ENCODE results near the gene RTF1. TPM values are rescaled to one million over a fixed set of nuclear protein-coding genes. Genes with fewer than 3 reads are reported as not detected.
A peak's percentile ranks its signal among the peaks of the same experiment; 100 is the strongest.

Gene RTF1
- total RNA-seq, 1 experiment from 2014 or later, result 49.5 TPM

DNA sequence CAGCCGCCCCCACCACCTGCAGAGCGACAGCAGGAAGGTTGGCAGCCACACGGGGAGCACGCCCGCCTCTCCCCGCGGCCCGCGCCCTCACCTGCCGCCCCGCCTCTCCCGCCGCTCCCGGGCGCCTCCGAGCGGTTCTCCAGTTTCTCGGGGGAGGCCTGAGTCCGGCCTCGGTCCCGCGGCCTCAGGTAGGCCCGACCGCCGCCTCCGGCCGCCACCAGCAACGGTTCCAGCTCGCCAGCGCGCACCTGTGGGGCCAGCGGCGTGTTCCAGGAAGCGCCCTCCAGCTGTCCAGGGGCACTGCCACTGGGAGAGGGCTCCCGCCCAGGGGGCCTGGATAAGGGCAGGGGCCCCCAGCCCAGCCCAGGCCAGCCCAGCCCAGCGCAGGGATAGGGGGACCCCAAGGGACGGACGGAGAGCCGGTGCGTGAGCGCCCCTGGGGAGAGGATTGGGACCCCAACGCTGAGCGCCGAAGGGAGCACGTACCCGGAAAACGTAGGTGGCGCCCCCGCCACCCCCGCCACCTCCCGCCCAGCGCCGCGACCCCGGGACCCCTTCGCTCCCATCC, 94.5 kb downstream of the RTF1 start:
- Histone ChIP-seq H3K9ac (ENCODE audit: extremely low read depth, insufficient read length, low read length) (no peak overlapping the region), H3K4me1 (ENCODE audit: insufficient read depth, low read length) (no peaks in the 10 kb centered on the region), H2BK15ac (ENCODE audit: low read depth, low read length) (no peak overlapping the region), H3K18ac (ENCODE audit: insufficient read length, low read depth, low read length) (no peak overlapping the region), H3K79me2 (ENCODE audit: insufficient read depth, low read length) (no peaks in the 10 kb centered on the region), H2BK5ac (ENCODE audit: insufficient read length, low read length) (no peak overlapping the region), H3K79me1 (ENCODE audit: insufficient read depth, low read depth, low read length, poor library complexity, severe bottlenecking) (no peaks in the 10 kb centered on the region), H3K4ac (ENCODE audit: low read depth, low read length) (no peak overlapping the region), H2AK5ac (ENCODE audit: insufficient read length, low read length) (no peak overlapping the region), H2AFZ (ENCODE audit: low read length) (no peak overlapping the region), H2BK20ac (ENCODE audit: low read depth, low read length, poor library complexity, severe bottlenecking) (no peak overlapping the region), H2BK12ac (ENCODE audit: insufficient read length, low read depth, low read length) (no peak overlapping the region), H3K27me3 (ENCODE audit: insufficient read depth, low read length) (peaks cover 30% of the 10 kb centered on the region), H4K20me1 (ENCODE audit: control insufficient read depth, insufficient read depth, insufficient read length) (no peaks in the 10 kb centered on the region), H4K91ac (ENCODE audit: insufficient read length, low read depth, low read length) (no peak overlapping the region), H3K9me3 (ENCODE audit: control insufficient read depth, low read depth, low read length) (no peaks in the 10 kb centered on the region), H3K56ac (ENCODE audit: insufficient read length, low read depth, low read length) (no peak overlapping the region), H3K14ac (ENCODE audit: insufficient read depth, low read length) (no peak overlapping the region; the same call in 1 of the 2 replicates), H3K23ac (ENCODE audit: insufficient read length, low read depth, low read length) (no peak overlapping the region), H3K23me2 (ENCODE audit: insufficient read length, low read depth, low read length, poor library complexity, severe bottlenecking) (peaks cover 11% of the 10 kb centered on the region), H2BK120ac (ENCODE audit: low read depth, low read length, poor library complexity, severe bottlenecking) (no peak overlapping the region), H3K4me2 (ENCODE audit: insufficient read depth, insufficient read length, low read length) (peak overlapping the region; percentile 87), H3T11ph (ENCODE audit: low read length) (no peak overlapping the region), H4K5ac (ENCODE audit: insufficient read length, low read depth, low read length) (no peak overlapping the region), H4K8ac (replicated peaks; ENCODE audit: insufficient read length, low read depth, low read length) (no peak overlapping the region), H3K27ac (ENCODE audit: insufficient read length, low read depth, low read length) (no peak overlapping the region)
- Mint-ChIP-seq H3K4me3 (peak overlapping the region; percentile 8 to 9; a peak in 1 of 5 replicates), H3K9me3 (no peaks in the 10 kb centered on the region; a peak in 1 of 5 replicates), H3K4me1 (peaks cover 23 to 27% of the 10 kb centered on the region in 2 experiments), H3K27ac (no peak overlapping the region), H3K36me3 (ENCODE audit: insufficient read depth in 1 of 3, low read depth in 3 of 3) (peaks cover 2 to 4% (median 2%) of the 10 kb centered on the region in 3 experiments; a peak in 6 of 7 replicates), H3K27me3 (ENCODE audit: low read depth) (peaks cover 87% of the 10 kb centered on the region)
- no CpG with 5 or more reads among the region's 56 CpGs for WGBS (ENCODE audit: extremely low coverage, insufficient read length, low lambda C conversion rate)
- TF ChIP-seq, protein P1, sequence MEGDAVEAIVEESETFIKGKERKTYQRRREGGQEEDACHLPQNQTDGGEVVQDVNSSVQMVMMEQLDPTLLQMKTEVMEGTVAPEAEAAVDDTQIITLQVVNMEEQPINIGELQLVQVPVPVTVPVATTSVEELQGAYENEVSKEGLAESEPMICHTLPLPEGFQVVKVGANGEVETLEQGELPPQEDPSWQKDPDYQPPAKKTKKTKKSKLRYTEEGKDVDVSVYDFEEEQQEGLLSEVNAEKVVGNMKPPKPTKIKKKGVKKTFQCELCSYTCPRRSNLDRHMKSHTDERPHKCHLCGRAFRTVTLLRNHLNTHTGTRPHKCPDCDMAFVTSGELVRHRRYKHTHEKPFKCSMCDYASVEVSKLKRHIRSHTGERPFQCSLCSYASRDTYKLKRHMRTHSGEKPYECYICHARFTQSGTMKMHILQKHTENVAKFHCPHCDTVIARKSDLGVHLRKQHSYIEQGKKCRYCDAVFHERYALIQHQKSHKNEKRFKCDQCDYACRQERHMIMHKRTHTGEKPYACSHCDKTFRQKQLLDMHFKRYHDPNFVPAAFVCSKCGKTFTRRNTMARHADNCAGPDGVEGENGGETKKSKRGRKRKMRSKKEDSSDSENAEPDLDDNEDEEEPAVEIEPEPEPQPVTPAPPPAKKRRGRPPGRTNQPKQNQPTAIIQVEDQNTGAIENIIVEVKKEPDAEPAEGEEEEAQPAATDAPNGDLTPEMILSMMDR (conservative IDR thresholded peaks at IDR 0.05), result no peak; the same call in 2 of the 3 replicates
- peak; percentile 52 for DNase-seq
